Esophagus squamous epithelium (tissue), 5 donors: ENCODE measurements around the gene NEUROD1. TPM values are rescaled to one million over a fixed set of nuclear protein-coding genes. Genes with fewer than 3 reads are reported as not detected.
A peak's percentile ranks its signal among the peaks of the same experiment; 100 is the strongest.

ENCODE experiments used
- DNase-seq: peaks from one replicate; lab custom pipeline; 2025; lab: John Stamatoyannopoulos, UW
- H3K27ac ChIP-seq, 4 donors: fragments of 200-600 bp; sonication (generic); one replicate each; pipeline ENCODE4 v1.5.1; 2016 to 2019; ENCODE audit warnings: mild to moderate bottlenecking in 1 of 4
- H3K27me3 ChIP-seq, 4 donors: fragments of 200-600 bp; sonication (generic); 1 replicate in 3 of 4; 2 replicates in 1 of 4; pipeline versions ENCODE4 v1.5.1 to v1.6.0; 2017 to 2021; ENCODE audit warnings: antibody characterized with exemption in 1 of 4
- H3K36me3 ChIP-seq, 3 donors: fragments of 200-600 bp; sonication (generic); one replicate each; pipeline ENCODE4 v1.5.1; 2016 to 2019
- H3K4me1 ChIP-seq, 3 donors: fragments of 200-600 bp; sonication (generic); one replicate each; pipeline ENCODE4 v1.5.1; 2017 to 2019
- H3K4me3 ChIP-seq, 4 donors: fragments of 200-600 bp; sonication (generic); 1 replicate in 3 of 4; 2 replicates in 1 of 4; pipeline ENCODE4 v1.5.1; 2016 to 2019; ENCODE audit warnings: mild to moderate bottlenecking in 2 of 4, moderate library complexity in 1 of 4
- H3K9me3 ChIP-seq, 3 donors: fragments of 200-600 bp; sonication (generic); one replicate each; pipeline ENCODE4 v1.5.1; 2016 to 2019
- POLR2A ChIP-seq, 4 donors: fragments of 450-650 bp; IDR thresholded peaks; one replicate each; pipeline ENCODE4 v1.6.1; 2017; ENCODE audit warnings: antibody characterized with exemption in 4 of 4, mild to moderate bottlenecking in 4 of 4, moderate library complexity in 3 of 4
- WGBS, 2 donors: methylation state at CpG; one replicate each; pipeline ENCODE4 v1.1.5; 2018; 5-methylcytosine and 5-hydroxymethylcytosine counted together
- intact Hi-C: fragments of 100-400 bp; cut with DNase I; formaldehyde crosslinking; loops from one replicate; pipeline ENCODE4 v1.15.0; 2022
- total RNA-seq, 4 donors: library from RNA; depleted of rRNA; stranded (reverse); fragments of >200 nt; gene quantifications; one replicate each; pipeline ENCODE4 v1.1.0, GENCODE V29; 2016
- TF ChIP-seq, protein P1 (sequence below), 6 experiments: fragments of 450-650 bp in 4 of 6; fragments of 200-600 bp in 2 of 6; sonication (generic) in 2 of 6; IDR thresholded peaks; one replicate each; pipeline ENCODE4 v1.5.1; 2016 to 2019; ENCODE audit warnings: antibody characterized with exemption in 6 of 6, mild to moderate bottlenecking in 4 of 6, moderate library complexity in 4 of 6
- donor health status: DM: yes; HTN: yes; CAD: no.

Gene NEUROD1
- total RNA-seq, 4 donors from 2014 or later: not detected

DNA sequence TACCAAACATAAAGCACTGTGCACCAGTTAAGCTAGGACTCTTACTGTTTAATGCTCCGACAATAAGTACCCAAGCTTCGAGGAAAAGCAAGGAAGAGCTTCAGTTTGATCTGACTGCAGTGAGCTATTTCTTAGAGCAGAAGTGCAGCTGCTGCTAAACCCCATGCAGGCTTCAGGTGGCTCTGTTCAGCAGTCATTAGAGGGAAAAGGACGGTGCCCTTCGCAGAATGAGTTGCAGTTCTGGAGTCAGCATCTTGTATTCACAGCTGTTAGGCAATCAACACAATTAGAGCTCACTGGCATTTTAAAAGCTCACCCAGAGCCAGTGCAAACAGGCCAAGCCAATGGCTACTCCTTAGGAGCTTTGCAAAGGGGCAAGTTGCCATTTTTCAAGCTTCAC, 21.9 kb downstream of the NEUROD1 start:
- intact Hi-C loops: no loop called here
- no peak for TF ChIP-seq POLR2A (IDR thresholded peaks at IDR 0.05)
- TF ChIP-seq, protein P1, sequence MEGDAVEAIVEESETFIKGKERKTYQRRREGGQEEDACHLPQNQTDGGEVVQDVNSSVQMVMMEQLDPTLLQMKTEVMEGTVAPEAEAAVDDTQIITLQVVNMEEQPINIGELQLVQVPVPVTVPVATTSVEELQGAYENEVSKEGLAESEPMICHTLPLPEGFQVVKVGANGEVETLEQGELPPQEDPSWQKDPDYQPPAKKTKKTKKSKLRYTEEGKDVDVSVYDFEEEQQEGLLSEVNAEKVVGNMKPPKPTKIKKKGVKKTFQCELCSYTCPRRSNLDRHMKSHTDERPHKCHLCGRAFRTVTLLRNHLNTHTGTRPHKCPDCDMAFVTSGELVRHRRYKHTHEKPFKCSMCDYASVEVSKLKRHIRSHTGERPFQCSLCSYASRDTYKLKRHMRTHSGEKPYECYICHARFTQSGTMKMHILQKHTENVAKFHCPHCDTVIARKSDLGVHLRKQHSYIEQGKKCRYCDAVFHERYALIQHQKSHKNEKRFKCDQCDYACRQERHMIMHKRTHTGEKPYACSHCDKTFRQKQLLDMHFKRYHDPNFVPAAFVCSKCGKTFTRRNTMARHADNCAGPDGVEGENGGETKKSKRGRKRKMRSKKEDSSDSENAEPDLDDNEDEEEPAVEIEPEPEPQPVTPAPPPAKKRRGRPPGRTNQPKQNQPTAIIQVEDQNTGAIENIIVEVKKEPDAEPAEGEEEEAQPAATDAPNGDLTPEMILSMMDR (IDR thresholded peaks at IDR 0.05): no peak
- H3K27me3 ChIP-seq: peaks cover 0 to 48% (median 0%) of the 10 kb centered on the region in 4 donors
- DNase-seq: no peak
- H3K4me1 ChIP-seq: peaks cover 8 to 15% (median 9%) of the 10 kb centered on the region in 3 donors
- H3K27ac ChIP-seq: no peak overlapping the region
- no peaks in the 10 kb centered on the region for H3K9me3 ChIP-seq
- no peaks in the 10 kb centered on the region for H3K36me3 ChIP-seq
- no peak overlapping the region for H3K4me3 ChIP-seq
- 76 to 86% methylated on average over 4 of the region's 4 CpGs for WGBS, 2 donors

DNA sequence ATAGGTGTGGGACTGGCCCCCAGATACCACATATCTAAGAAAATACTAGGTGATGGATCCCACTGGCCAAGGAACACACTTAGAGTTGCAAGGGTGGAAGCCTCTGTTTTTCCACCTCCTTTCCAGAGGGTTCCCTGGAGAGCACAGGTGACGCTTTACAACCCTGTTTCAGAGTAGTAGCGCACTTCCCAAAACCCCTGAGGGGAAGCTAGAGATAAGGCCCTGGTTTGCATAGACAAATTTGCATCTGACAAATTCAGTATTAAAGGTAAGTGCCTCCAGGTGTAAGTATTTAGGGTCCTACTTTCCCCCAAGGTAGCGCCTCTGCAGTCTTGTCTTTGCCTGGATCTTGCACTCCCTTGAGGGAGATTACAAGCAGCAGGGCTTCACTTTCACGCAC, 22.9 kb downstream of the NEUROD1 start:
- no peak for DNase-seq
- Histone ChIP-seq H3K4me1 (peaks cover 8 to 15% (median 9%) of the 10 kb centered on the region in 3 donors), H3K9me3 (no peaks in the 10 kb centered on the region), H3K4me3 (peak overlapping the region in 2 of 4 donors; percentile 47 to 73), H3K36me3 (no peaks in the 10 kb centered on the region), H3K27ac (no peak overlapping the region), H3K27me3 (peaks cover 0 to 48% (median 0%) of the 10 kb centered on the region in 4 donors)
- intact Hi-C loops: no loop called here
- WGBS, 2 donors: 79 to 86% methylated on average over 4 of the region's 4 CpGs
- TF ChIP-seq, protein P1 (IDR thresholded peaks at IDR 0.05): no peak
- TF ChIP-seq POLR2A (IDR thresholded peaks at IDR 0.05): no peak

DNA sequence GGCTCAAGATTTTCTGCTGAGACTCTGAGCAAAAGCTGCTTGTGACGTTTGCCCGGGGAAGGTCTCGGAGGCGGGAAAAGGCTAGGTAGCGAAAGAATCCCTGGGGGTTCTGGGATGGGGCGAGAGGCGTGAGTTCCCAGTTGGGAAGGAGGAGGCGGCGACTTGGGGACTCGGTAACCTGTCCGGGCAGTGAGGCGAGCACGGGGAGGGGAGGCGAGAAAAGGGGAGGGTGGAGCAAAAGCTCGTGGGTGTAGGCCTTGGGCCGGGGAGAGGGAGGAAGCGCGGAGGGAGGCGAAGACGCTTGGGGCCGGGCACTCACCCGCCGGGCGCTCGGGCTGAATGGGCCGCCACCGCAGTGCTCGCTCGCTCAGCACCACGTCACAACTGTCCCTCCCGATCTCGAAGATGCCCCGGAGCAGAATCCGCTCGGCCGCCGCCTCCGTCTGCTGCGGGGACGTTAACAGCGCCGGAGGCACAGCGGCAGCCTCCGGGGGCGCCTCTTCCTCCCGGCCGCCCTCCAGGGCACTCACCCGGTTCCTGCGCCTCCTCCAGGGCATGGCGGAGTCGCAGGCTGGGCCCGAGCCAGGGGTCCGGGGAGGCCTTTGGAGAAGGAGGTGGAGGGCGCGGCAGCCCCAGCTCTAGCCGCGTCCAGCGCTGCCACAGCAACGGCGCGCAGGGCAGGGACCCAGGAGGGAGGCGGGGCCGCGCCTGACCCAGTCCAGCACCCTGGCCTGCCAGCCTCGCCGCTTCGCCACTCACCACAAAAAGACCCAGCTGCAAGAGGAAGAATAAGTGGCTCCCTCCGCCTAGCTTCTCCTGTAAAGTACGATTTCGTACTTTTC, 23.6 kb downstream of the NEUROD1 start, which contains the start of gene CERKL:
Gene CERKL (minus strand): TSS at position 656 of the 842 bp plus-strand sequence. CDS start 99 bp downstream, at position 557.
- no peaks in the 10 kb centered on the region for H3K36me3 ChIP-seq
- intact Hi-C loops: no loop called here
- H3K27ac ChIP-seq: no peak within 1 kb of the TSS
- H3K4me3 ChIP-seq: peak within 1 kb of the TSS; percentile 28 to 73 (median 45)
- peaks cover 0 to 48% (median 0%) of the 10 kb centered on the region in 4 donors for H3K27me3 ChIP-seq
- TF ChIP-seq POLR2A (IDR thresholded peaks at IDR 0.05): no peak
- TF ChIP-seq, protein P1 (IDR thresholded peaks at IDR 0.05): no peak
- WGBS, 2 donors: 3 to 7% methylated on average over 18 to 32 of the region's 70 CpGs
- H3K4me1 ChIP-seq: peaks cover 8 to 15% (median 9%) of the 10 kb centered on the region in 3 donors
- DNase-seq: no peak
- H3K9me3 ChIP-seq: no peaks in the 10 kb centered on the region

DNA sequence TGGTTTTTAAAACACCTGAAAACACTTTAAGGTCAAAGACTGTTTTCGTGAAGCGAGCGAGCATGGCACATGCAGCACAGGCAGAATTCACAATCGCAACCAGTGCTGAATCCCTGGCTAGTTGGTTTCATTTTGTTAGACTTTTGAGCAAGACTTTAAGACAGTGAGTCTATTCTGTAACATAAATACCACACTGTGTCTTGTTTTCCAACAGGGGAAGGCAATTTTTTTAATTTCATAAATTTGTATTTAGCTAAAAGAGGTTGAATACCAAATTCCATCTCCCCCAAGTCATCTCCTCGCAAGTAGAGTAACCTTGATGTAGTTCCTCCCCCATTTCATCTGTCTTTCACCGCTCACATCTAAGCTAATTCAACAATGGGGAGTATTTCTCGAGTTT, 24.8 kb downstream of the NEUROD1 start:
- H3K4me1 ChIP-seq: peaks cover 8 to 15% (median 9%) of the 10 kb centered on the region in 3 donors
- no peaks in the 10 kb centered on the region for H3K9me3 ChIP-seq
- DNase-seq: no peak
- TF ChIP-seq, protein P1 (IDR thresholded peaks at IDR 0.05): no peak
- no peak for TF ChIP-seq POLR2A (IDR thresholded peaks at IDR 0.05)
- no peaks in the 10 kb centered on the region for H3K36me3 ChIP-seq
- WGBS, 2 donors: 73 to 74% methylated on average over 7 of the region's 7 CpGs
- H3K27ac ChIP-seq: no peak overlapping the region
- intact Hi-C loops: no loop called here
- H3K27me3 ChIP-seq: peaks cover 0 to 48% (median 0%) of the 10 kb centered on the region in 4 donors
- peak overlapping the region in 1 of 4 donors; percentile 3 for H3K4me3 ChIP-seq

DNA sequence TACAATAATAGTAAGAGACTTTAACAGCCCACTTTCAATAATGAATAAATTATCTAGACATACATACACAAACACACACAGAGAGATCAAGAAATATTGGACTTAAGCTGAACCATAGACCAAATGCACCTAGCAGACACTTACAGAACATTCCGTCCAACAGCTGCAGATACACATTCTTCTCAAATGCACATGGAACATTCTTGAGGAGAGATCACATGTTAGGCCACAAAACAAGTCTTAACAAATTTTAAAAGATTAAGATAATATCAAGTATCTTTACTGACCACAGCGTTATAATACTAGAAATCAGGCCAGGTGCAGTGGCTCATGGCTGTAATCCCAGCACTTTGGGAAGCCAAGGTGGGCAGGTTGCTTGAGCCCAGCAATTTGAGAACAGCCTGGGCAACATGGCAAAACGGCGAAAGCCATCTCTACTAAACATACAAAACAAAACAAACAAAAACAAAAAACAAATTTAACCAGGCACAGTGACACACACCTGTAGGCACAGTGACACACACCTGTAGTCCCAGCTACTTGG, 30.8 kb downstream of the NEUROD1 start:
- Histone ChIP-seq H3K27ac (no peak overlapping the region), H3K4me1 (no peaks in the 10 kb centered on the region), H3K9me3 (no peaks in the 10 kb centered on the region), H3K27me3 (peaks cover 0 to 7% (median 0%) of the 10 kb centered on the region in 4 donors), H3K36me3 (no peaks in the 10 kb centered on the region), H3K4me3 (no peak overlapping the region)
- TF ChIP-seq, protein P1 (IDR thresholded peaks at IDR 0.05): no peak
- no peak for DNase-seq
- intact Hi-C loops: no loop called here
- WGBS, 2 donors: 85 to 87% methylated on average over 4 of the region's 4 CpGs
